CD4-positive, CD25-positive, alpha-beta regulatory T cell (primary cell): ENCODE data around the gene PELI1. TPM values are rescaled to one million over a fixed set of nuclear protein-coding genes. Genes with fewer than 3 reads are reported as not detected.

ENCODE experiments used
- ATAC-seq, 2 donors: fragments of 150-1000 bp; cut with Tn5 transposase; one replicate each; pipeline ENCODE4 v1.10.0; 2021; ENCODE audit warnings: low read depth in 2 of 2, moderate number of reproducible peaks in 2 of 2, moderate library complexity in 1 of 2
- DNase-seq, 3 donors: peaks; one replicate each; pipeline versions ENCODE4 v3.0.0 to v3.0.0-alpha.2; 2012 to 2022; ENCODE audit warnings: mixed read lengths in 1 of 3
- H3K27ac ChIP-seq: one replicate; pipeline ENCODE4 v1.7.0; 2013; ENCODE audit warnings: mild to moderate bottlenecking, low read length; ENCODE audit not compliant: insufficient read depth, poor library complexity, severe bottlenecking
- H3K27me3 ChIP-seq: one replicate; pipeline ENCODE4 v1.7.0; 2013; ENCODE audit warnings: low read length; ENCODE audit not compliant: control insufficient read depth, insufficient read depth
- H3K36me3 ChIP-seq: one replicate; pipeline ENCODE4 v1.7.0; 2013; ENCODE audit warnings: mild to moderate bottlenecking, low read length, moderate library complexity; ENCODE audit not compliant: control insufficient read depth, insufficient read depth
- H3K4me1 ChIP-seq: 2 replicates; pipeline ENCODE4 v1.7.0; 2013; ENCODE audit warnings: mild to moderate bottlenecking, low read length; ENCODE audit not compliant: insufficient read depth, control insufficient read depth, poor library complexity, severe bottlenecking
- H3K4me3 ChIP-seq: one replicate; pipeline ENCODE4 v1.7.0; 2013; ENCODE audit warnings: low read depth, mild to moderate bottlenecking, low read length, moderate library complexity
- H3K9me3 ChIP-seq, 2 experiments: 1 replicate in 1 of 2; 2 replicates in 1 of 2; pipeline ENCODE4 v1.7.0; 2013; ENCODE audit warnings: low read length in 2 of 2, mild to moderate bottlenecking in 1 of 2, moderate library complexity in 1 of 2; ENCODE audit not compliant: control insufficient read depth in 2 of 2
- H3K27ac Mint-ChIP-seq, 3 donors: one replicate each; pipeline ENCODE4 v1.8.0; 2020 to 2022; ENCODE audit warnings: mild to moderate bottlenecking in 3 of 3, mixed read lengths in 3 of 3, moderate library complexity in 2 of 3
- H3K27me3 Mint-ChIP-seq: one replicate; pipeline ENCODE4 v1.8.0; 2022; ENCODE audit warnings: mild to moderate bottlenecking, mixed read lengths
- H3K36me3 Mint-ChIP-seq: one replicate; pipeline ENCODE4 v1.8.0; 2020; ENCODE audit warnings: mixed read lengths
- H3K4me1 Mint-ChIP-seq, 4 donors: one replicate each; pipeline ENCODE4 v1.8.0; 2020 to 2022; ENCODE audit warnings: mixed read lengths in 4 of 4, mild to moderate bottlenecking in 1 of 4
- H3K4me3 Mint-ChIP-seq, 4 donors: one replicate each; pipeline ENCODE4 v1.8.0; 2020 to 2022; ENCODE audit warnings: mild to moderate bottlenecking in 4 of 4, mixed read lengths in 4 of 4, moderate library complexity in 3 of 4
- H3K9me3 Mint-ChIP-seq, 7 donors: one replicate each; pipeline ENCODE4 v1.8.0; 2020 to 2022; ENCODE audit warnings: mixed read lengths in 7 of 7, mild to moderate bottlenecking in 3 of 7, moderate library complexity in 2 of 7
- polyA plus RNA-seq, 4 donors: library from polyadenylated mRNA; unstranded; fragments of 300-500 nt; fragmentation: Illumina TruSeq; gene quantifications; one replicate each; pipeline ENCODE4 v1.2.3, GENCODE V29; 2021
- total RNA-seq: library from RNA; stranded (reverse); gene quantifications from one replicate; pipeline ENCODE4 v1.2.3, GENCODE V29; 2022

Gene PELI1
- total and polyA plus RNA-seq, 5 donors from 2014 or later: 32.9 to 405 (median 34.2) TPM

DNA sequence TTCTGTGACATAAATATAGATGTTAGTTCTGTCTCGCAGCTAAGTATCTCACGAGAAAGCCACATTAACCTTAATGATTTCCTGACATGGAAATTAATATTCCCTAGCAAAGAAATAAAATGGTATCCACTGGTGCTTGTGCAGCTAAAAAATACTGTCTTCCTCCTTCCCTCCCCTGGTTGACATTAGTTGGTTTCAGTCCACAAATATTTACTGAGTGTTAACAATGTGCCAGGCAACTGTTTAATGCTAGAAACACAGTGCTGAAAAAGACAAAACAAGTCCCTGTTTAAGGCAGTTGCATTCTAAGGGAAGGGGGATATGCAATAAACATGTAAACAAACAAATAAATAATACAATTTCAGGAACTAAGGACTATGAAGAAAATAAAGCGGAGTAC is 80.8 kb downstream of the PELI1 start:
- H3K36me3 ChIP-seq: no peaks in the 10 kb centered on the region
- H3K27me3 ChIP-seq: no peaks in the 10 kb centered on the region
- H3K27ac Mint-ChIP-seq: peak overlapping the region in 2 of 3 donors; percentile 89 to 96
- peaks cover 8% of the 10 kb centered on the region for H3K27me3 Mint-ChIP-seq
- H3K4me1 ChIP-seq: peaks cover 6% of the 10 kb centered on the region
- ATAC-seq (no peak), DNase-seq (no peak)
- no peaks in the 10 kb centered on the region for H3K9me3 ChIP-seq
- H3K9me3 Mint-ChIP-seq: peaks cover 0 to 2% (median 0%) of the 10 kb centered on the region in 7 donors
- no peak overlapping the region for H3K4me3 ChIP-seq
- no peak overlapping the region for H3K27ac ChIP-seq
- no peak overlapping the region for H3K4me3 Mint-ChIP-seq
- H3K4me1 Mint-ChIP-seq: peaks cover 17 to 36% (median 29%) of the 10 kb centered on the region in 4 donors
- no peaks in the 10 kb centered on the region for H3K36me3 Mint-ChIP-seq

DNA sequence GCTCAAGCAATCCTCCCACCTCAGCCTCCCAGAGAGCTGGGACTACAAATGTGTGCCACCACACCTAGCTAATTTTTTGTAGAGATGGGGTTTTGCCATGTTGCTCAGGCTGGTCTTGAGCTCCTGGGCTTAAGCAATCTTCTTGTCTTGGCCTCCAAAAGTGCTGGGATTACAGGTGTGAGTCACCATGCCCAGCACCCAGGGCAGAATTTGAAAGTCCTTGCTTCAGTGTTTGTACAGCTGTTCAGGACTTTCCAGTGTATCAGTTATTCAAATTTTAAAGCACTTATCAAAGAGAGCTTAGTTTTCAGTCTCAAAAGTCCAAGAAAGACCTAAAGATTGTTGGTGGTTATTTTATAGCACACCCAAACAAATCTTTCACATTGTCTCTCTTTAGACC is 81.4 kb downstream of the PELI1 start:
- H3K4me1 ChIP-seq: peaks cover 6% of the 10 kb centered on the region
- DNase-seq (no peak), ATAC-seq (no peak)
- no peaks in the 10 kb centered on the region for H3K27me3 ChIP-seq
- H3K4me3 ChIP-seq: no peak overlapping the region
- Mint-ChIP-seq H3K27ac (peak overlapping the region; percentile 52 to 96 (median 69)), H3K4me1 (peaks cover 17 to 36% (median 29%) of the 10 kb centered on the region in 4 donors), H3K27me3 (peaks cover 8% of the 10 kb centered on the region), H3K4me3 (peak overlapping the region in 1 of 4 donors; percentile 24), H3K36me3 (no peaks in the 10 kb centered on the region), H3K9me3 (peaks cover 0 to 2% (median 0%) of the 10 kb centered on the region in 7 donors)
- H3K36me3 ChIP-seq: no peaks in the 10 kb centered on the region
- H3K9me3 ChIP-seq: no peaks in the 10 kb centered on the region
- no peak overlapping the region for H3K27ac ChIP-seq

DNA sequence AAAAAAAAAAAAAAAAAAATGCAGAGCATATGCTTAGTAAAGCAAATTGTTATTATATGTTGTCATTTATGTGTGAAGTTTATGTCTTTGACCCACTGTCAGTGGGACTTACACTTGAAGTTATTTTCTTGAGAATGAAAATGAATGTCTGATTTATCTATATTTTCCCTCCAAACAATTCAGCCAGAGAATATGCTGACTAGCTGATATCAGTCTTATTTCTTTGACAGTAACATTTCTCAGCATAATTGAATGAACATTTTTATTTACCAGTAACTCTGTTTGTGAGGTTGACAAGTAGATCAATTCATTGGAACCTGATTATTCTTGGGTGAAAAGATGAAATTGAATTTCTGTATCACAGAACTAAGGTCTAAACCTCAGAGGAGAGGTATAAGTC is 85.0 kb downstream of the PELI1 start:
- DNase-seq: no peak
- H3K27ac Mint-ChIP-seq: no peak overlapping the region

DNA sequence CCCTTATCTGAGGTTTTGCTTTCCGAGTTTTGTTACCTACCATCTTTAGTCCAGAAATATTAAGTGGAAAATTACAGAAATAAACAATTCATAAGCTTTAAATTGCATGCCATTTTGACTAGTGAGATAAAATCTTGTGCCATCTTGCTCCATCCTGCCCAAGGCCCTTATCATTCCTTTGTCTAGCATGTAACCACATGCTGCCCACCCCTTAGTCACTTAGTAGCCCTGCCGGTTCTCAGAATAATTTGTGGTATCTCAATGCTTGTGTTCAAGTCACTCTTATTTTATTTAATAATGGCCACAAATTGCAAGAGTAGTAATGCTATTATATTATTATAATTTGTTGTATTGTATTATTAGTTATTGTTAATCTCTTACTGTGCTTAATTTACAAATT is 88.2 kb downstream of the PELI1 start:
- H3K36me3 Mint-ChIP-seq: no peaks in the 10 kb centered on the region

More for the DNA sequence above, 85.0 kb downstream of the PELI1 start:
- Mint-ChIP-seq H3K27me3 (peaks cover 4% of the 10 kb centered on the region), H3K9me3 (no peaks in the 10 kb centered on the region), H3K36me3 (no peaks in the 10 kb centered on the region), H3K4me3 (no peak overlapping the region), H3K4me1 (peaks cover 13 to 31% (median 22%) of the 10 kb centered on the region in 4 donors)
- no peak overlapping the region for H3K27ac ChIP-seq
- no peaks in the 10 kb centered on the region for H3K36me3 ChIP-seq
- ATAC-seq: no peak
- no peaks in the 10 kb centered on the region for H3K9me3 ChIP-seq
- H3K4me3 ChIP-seq: no peak overlapping the region
- H3K27me3 ChIP-seq: no peaks in the 10 kb centered on the region
- no peaks in the 10 kb centered on the region for H3K4me1 ChIP-seq

DNA sequence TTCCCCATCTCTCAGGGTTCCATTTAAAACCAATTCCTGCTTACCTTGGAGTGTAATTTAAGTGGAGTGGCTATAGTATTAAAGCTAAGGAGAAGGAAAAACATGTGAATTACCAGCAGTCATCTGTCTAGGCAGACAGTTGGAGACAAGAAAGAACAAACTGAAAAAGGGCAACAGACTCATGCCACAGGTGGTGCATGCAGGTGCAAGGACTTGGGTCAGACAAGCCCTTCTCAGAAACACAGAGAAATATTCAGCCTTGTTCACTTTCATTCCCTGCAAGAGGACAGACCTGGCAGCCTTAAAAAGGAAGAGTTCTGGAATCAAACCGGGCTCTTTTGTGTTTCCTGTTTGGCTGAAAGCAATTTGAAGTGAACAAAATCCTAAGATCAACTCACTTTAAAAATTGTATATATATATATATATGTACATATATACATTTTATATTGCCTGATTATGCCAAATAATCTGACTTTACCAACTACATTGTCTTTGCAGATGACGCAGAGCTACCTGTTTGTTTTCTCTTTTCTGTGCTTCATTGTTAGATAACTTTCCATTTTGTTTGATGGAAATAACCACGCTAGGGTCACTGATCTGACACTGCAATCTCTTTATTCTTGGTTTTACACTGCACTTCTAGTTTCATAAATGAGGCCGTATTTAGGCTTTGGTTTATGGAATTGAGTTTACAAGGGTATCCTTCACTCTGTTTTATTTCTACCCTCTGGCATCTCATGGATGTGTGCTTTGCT is 89.9 kb downstream of the PELI1 start:
- Histone ChIP-seq H3K27me3 (no peaks in the 10 kb centered on the region), H3K9me3 (no peaks in the 10 kb centered on the region), H3K27ac (no peak overlapping the region), H3K36me3 (no peaks in the 10 kb centered on the region), H3K4me3 (no peak overlapping the region), H3K4me1 (peaks cover 20% of the 10 kb centered on the region)
- peak overlapping the region in 1 of 4 donors; percentile 63 for H3K4me3 Mint-ChIP-seq
- H3K27ac Mint-ChIP-seq: peak overlapping the region; percentile 71 to 79 (median 75)
- H3K4me1 Mint-ChIP-seq: peaks cover 20 to 54% (median 44%) of the 10 kb centered on the region in 4 donors
- H3K27me3 Mint-ChIP-seq: no peaks in the 10 kb centered on the region
- no peaks in the 10 kb centered on the region for H3K9me3 Mint-ChIP-seq
- no peaks in the 10 kb centered on the region for H3K36me3 Mint-ChIP-seq
- DNase-seq: no peak
- no peak for ATAC-seq

More for the DNA sequence above, 88.2 kb downstream of the PELI1 start:
- Histone ChIP-seq H3K9me3 (no peaks in the 10 kb centered on the region), H3K4me3 (no peak overlapping the region), H3K36me3 (no peaks in the 10 kb centered on the region), H3K27me3 (no peaks in the 10 kb centered on the region), H3K27ac (no peak overlapping the region), H3K4me1 (peaks cover 13% of the 10 kb centered on the region)
- no peaks in the 10 kb centered on the region for H3K9me3 Mint-ChIP-seq
- H3K27me3 Mint-ChIP-seq: no peaks in the 10 kb centered on the region
- H3K4me3 Mint-ChIP-seq: no peak overlapping the region
- H3K27ac Mint-ChIP-seq: no peak overlapping the region
- DNase-seq: no peak
- H3K4me1 Mint-ChIP-seq: peaks cover 14 to 43% (median 34%) of the 10 kb centered on the region in 4 donors
- ATAC-seq: no peak

DNA sequence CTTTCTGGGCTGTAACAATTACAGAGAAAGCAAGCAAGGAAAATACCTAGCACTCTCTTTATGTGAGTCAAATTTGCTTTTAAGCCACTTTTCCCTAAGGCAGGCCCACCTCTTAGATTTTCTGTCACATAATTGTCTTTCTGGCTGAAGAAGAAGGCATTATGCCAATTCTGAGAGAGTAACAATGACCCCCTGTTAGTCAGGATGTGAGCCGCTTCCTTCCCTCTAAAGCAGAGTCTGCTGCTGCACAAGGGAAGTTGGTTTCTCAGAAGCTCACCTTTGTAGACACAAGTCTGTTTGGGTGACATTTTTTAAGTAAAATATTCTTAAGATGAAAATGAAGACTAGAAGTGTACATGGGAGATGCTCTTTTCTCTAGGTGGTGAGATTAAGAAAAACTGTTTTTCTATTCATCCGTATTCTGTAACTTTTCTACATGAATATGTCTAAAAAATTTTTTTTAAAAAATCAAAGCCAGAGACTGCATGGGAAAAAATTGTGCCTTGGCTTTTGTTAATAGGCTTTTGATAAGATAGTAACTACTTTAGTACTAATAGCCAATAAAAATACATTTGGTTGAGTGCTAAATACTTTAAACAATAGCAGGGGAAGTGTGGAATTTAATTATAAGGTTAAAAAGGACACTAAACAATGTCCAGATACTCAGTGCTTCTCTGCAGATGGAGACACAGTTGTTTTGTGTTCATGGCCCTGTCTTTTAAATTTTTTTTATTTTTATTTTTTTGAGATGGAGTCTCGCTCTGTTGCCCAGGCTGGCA is 91.6 kb downstream of the PELI1 start:
- Mint-ChIP-seq H3K4me3 (peak overlapping the region in 1 of 4 donors; percentile 24), H3K9me3 (no peaks in the 10 kb centered on the region), H3K27ac (peak overlapping the region; percentile 26 to 86 (median 82)), H3K4me1 (peaks cover 30 to 56% (median 44%) of the 10 kb centered on the region in 4 donors), H3K27me3 (no peaks in the 10 kb centered on the region), H3K36me3 (no peaks in the 10 kb centered on the region)
- ATAC-seq (peak; percentile 56 to 71), DNase-seq (peak in 2 of 3 donors; percentile 33 to 79)
- Histone ChIP-seq H3K4me3 (no peak overlapping the region), H3K9me3 (no peaks in the 10 kb centered on the region), H3K4me1 (peaks cover 20% of the 10 kb centered on the region), H3K27me3 (no peaks in the 10 kb centered on the region), H3K36me3 (no peaks in the 10 kb centered on the region), H3K27ac (no peak overlapping the region)

DNA sequence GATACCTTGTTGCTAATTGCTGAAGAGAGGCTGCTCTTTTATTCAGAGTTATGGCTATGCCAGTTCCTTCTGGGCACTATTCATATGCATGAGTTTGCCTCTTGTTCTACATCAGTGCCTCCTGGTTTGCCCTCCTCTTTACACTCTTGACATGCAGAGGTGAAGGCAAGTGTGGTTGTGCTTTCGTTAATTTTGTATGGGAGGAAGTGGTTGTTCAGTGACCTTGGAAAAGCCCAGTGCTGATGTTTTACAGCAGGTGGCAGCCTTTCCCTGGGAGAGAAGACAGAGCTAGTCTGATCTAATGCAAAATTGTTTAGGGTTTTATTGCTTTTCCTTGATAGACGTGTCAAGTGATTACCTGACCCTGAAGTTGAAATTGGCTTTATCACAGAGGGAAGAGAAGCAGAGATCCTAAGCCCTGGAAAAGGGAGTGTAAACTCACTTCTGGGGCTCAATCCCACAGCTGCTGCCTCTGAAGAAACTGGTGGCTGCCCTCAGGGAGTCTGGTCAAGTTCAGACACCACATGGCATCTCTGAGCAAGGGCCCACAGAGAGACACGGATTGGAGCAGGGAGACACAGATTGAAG is 94.5 kb downstream of the PELI1 start:
- peak; percentile 83 to 92 for ATAC-seq
- DNase-seq: peak; percentile 51 to 91 (median 81)
- Histone ChIP-seq H3K4me1 (peaks cover 20% of the 10 kb centered on the region), H3K27me3 (no peaks in the 10 kb centered on the region), H3K36me3 (no peaks in the 10 kb centered on the region), H3K9me3 (no peaks in the 10 kb centered on the region), H3K27ac (no peak overlapping the region), H3K4me3 (no peak overlapping the region)
- Mint-ChIP-seq H3K4me3 (peak overlapping the region in 2 of 4 donors; percentile 0 to 35), H3K27ac (peak overlapping the region; percentile 57 to 80 (median 72)), H3K4me1 (peaks cover 26 to 46% (median 37%) of the 10 kb centered on the region in 4 donors), H3K27me3 (no peaks in the 10 kb centered on the region), H3K9me3 (no peaks in the 10 kb centered on the region), H3K36me3 (no peaks in the 10 kb centered on the region)
